ENCODE measurements around the gene NPHP1.
"Not testable (repeated sequence)": the region's sequence is repeated elsewhere in the genome, so short reads cannot be mapped to it uniquely, and the experiment has no call there.

Gene NPHP1

GRCh38 chr2:110120171-110121051 is 84.4 kb downstream of the NPHP1 start:
- no peaks in the 10 kb centered on the region for H3K9me3 ChIP-seq (ENCODE audit: control insufficient read depth, low read length)
- H3K27me3 ChIP-seq (ENCODE audit: control insufficient read depth, insufficient read depth, low read length, poor library complexity, severe bottlenecking) = peaks cover 23% of the 10 kb centered on the region
- no peaks in the 10 kb centered on the region for H3K36me3 ChIP-seq (ENCODE audit: control insufficient read depth, insufficient read depth, low read length)
- H3K4me3 ChIP-seq (ENCODE audit: insufficient read depth, low read depth, low read length) = no peak overlapping the region
- WGBS, 2 experiments = 86 to 88% methylated on average over 11 of the region's 11 CpGs
- no peak overlapping the region for H3K27ac ChIP-seq (ENCODE audit: insufficient read depth, low read depth, low read length, poor library complexity, severe bottlenecking)
- no peaks in the 10 kb centered on the region for H3K4me1 ChIP-seq (ENCODE audit: control insufficient read depth, insufficient read depth, low read length)

DNA sequence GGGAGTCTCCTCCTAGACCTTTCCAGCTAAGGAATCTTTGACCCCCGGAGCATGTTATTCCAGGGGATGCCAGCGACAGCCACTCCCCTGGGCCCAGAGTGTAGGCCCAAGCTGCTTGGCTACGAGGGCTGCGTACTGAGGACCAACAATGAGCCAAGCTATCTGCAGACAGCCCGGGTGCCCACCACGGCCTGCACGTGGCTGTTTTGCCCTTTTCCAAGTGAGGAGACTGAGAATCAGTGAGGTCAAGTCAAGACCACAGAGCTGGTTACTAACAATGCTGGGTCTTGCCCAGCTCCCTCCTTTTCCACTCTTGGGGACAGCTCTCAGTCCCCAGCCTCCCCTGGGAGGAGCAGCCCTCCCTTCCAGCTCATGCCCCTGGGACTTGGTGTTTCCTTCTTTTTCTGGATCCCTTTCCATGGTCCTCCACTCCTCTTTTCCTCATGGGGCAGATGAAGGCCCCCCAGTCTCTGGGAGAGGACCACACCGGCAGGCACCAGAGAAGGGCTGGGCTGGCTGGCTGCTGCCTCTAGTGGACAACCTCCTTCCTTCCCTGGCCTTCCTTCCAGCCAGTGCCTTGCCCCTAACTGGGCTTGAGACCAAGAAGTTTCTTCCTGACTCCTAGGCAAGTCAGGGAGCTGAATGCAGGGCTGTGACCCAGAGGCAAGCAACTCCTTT is 88.6 kb downstream of the NPHP1 start:
- H3K27me3 ChIP-seq (ENCODE audit: control insufficient read depth, insufficient read depth, low read length, poor library complexity, severe bottlenecking) = peaks cover 43% of the 10 kb centered on the region
- H3K36me3 ChIP-seq (ENCODE audit: control insufficient read depth, insufficient read depth, low read length) = no peaks in the 10 kb centered on the region
- no peaks in the 10 kb centered on the region for H3K4me1 ChIP-seq (ENCODE audit: control insufficient read depth, insufficient read depth, low read length)
- no peak overlapping the region for H3K4me3 ChIP-seq (ENCODE audit: insufficient read depth, low read depth, low read length)
- H3K27ac ChIP-seq (ENCODE audit: insufficient read depth, low read depth, low read length, poor library complexity, severe bottlenecking) = no peak overlapping the region
- H3K9me3 ChIP-seq (ENCODE audit: control insufficient read depth, low read length) = no peaks in the 10 kb centered on the region
- 23 to 24% methylated on average over 8 of the region's 8 CpGs for WGBS, 2 experiments

DNA sequence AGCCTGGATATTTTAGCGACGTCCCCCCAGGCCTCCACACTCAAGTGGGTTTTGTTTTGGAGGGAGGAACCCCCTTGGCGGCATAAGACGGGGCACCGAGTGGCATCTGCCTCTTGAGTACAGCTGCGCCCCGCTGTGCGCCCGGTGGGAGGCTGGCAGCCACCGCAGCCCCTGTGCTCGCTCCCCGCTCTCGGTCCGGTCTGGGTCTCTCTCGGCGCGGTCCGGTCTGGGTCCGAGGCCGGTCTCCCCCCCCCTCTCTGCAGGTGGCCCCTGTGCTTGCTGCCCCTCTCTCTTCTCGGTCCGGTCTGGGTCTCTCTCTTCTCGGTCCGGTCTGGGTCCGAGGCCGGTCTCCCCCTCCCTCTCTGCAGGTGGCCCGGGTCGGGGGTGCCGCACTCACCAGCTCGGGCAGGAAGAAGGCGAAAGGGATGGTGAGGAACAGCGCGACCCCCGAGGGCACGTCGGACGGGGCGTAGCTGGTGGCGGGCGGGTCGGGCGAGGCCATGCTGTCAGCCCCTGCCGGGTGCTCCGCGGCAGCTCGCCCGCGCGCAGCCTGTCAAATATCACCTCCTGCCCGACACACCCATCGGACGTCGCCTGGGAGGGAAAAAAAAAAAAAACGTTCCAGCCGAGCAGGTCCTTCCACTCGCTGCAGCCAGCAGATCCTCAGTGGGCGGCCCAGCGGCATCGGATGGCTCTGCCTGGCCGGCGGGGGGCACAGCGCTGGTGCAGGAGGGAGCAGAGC is 89.4 kb downstream of the NPHP1 start, which contains the start of gene MALL:
Gene MALL (minus strand): TSS at position 532 of the 742 bp plus-strand sequence. CDS start 30 bp downstream, at position 502.
- 5 to 6% methylated on average over 62 of the region's 62 CpGs for WGBS, 2 experiments
- Histone ChIP-seq H3K9me3 (ENCODE audit: control insufficient read depth, low read length) (no peaks in the 10 kb centered on the region), H3K36me3 (ENCODE audit: control insufficient read depth, insufficient read depth, low read length) (no peaks in the 10 kb centered on the region), H3K27ac (ENCODE audit: insufficient read depth, low read depth, low read length, poor library complexity, severe bottlenecking) (no peak within 1 kb of the TSS), H3K4me3 (ENCODE audit: insufficient read depth, low read depth, low read length) (peak within 1 kb of the TSS; percentile 26), H3K27me3 (ENCODE audit: control insufficient read depth, insufficient read depth, low read length, poor library complexity, severe bottlenecking) (peaks cover 43% of the 10 kb centered on the region), H3K4me1 (ENCODE audit: control insufficient read depth, insufficient read depth, low read length) (no peaks in the 10 kb centered on the region)

GRCh38 chr2:110114831-110115255 is 90.0 kb downstream of the NPHP1 start:
- no peak overlapping the region for H3K4me3 ChIP-seq (ENCODE audit: insufficient read depth, low read depth, low read length)
- WGBS, 2 experiments = 82 to 85% methylated on average over 14 of the region's 14 CpGs
- no peaks in the 10 kb centered on the region for H3K4me1 ChIP-seq (ENCODE audit: control insufficient read depth, insufficient read depth, low read length)

GRCh38 chr2:110113961-110114591 is 90.7 kb downstream of the NPHP1 start:
- 89 to 91% methylated on average over 8 of the region's 8 CpGs for WGBS, 2 experiments
- Histone ChIP-seq H3K4me1 (ENCODE audit: control insufficient read depth, insufficient read depth, low read length) (no peaks in the 10 kb centered on the region), H3K27me3 (ENCODE audit: control insufficient read depth, insufficient read depth, low read length, poor library complexity, severe bottlenecking) (peaks cover 43% of the 10 kb centered on the region), H3K9me3 (ENCODE audit: control insufficient read depth, low read length) (no peaks in the 10 kb centered on the region), H3K27ac (ENCODE audit: insufficient read depth, low read depth, low read length, poor library complexity, severe bottlenecking) (no peak overlapping the region), H3K4me3 (ENCODE audit: insufficient read depth, low read depth, low read length) (no peak overlapping the region), H3K36me3 (ENCODE audit: control insufficient read depth, insufficient read depth, low read length) (no peaks in the 10 kb centered on the region)

More at GRCh38 chr2:110114831-110115255, 90.0 kb downstream of the NPHP1 start:
- Histone ChIP-seq H3K27me3 (ENCODE audit: control insufficient read depth, insufficient read depth, low read length, poor library complexity, severe bottlenecking) (peaks cover 43% of the 10 kb centered on the region), H3K9me3 (ENCODE audit: control insufficient read depth, low read length) (no peaks in the 10 kb centered on the region), H3K36me3 (ENCODE audit: control insufficient read depth, insufficient read depth, low read length) (no peaks in the 10 kb centered on the region), H3K27ac (ENCODE audit: insufficient read depth, low read depth, low read length, poor library complexity, severe bottlenecking) (no peak overlapping the region)

DNA sequence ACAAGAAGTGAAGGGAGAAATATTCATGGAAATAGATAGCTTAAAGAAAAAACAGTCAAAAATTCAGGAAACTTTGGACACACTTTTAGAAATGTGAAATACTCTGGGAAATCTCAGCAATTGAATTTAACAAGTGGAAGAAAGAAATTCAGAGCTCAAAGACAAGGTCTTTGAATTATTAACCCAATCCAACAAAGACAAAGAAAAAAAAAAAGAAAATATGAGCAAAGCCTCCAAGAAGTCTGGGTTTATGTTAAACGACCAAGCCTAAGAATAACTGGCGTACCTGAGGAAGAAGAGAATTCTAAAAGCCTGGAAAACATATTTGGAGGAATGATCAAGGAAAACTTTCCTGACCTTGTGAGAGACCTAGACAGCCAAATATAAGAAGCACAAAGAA is 96.5 kb downstream of the NPHP1 start:
- H3K9me3 ChIP-seq (ENCODE audit: control insufficient read depth, low read length); H3K4me3 ChIP-seq (ENCODE audit: insufficient read depth, low read depth, low read length); H3K4me1 ChIP-seq (ENCODE audit: control insufficient read depth, insufficient read depth, low read length); H3K27ac ChIP-seq (ENCODE audit: insufficient read depth, low read depth, low read length, poor library complexity, severe bottlenecking); H3K36me3 ChIP-seq (ENCODE audit: control insufficient read depth, insufficient read depth, low read length); H3K27me3 ChIP-seq (ENCODE audit: control insufficient read depth, insufficient read depth, low read length, poor library complexity, severe bottlenecking): not testable (repeated sequence)
- 67 to 78% methylated on average over 2 of the region's 2 CpGs for WGBS, 2 experiments

GRCh38 chr2:110107092-110108079 is 97.4 kb downstream of the NPHP1 start:
- no peak overlapping the region for H3K4me3 ChIP-seq (ENCODE audit: insufficient read depth, low read depth, low read length)
- no peaks in the 10 kb centered on the region for H3K9me3 ChIP-seq (ENCODE audit: control insufficient read depth, low read length)
- 90 to 92% methylated on average over 3 of the region's 3 CpGs for WGBS, 2 experiments
- H3K27me3 ChIP-seq (ENCODE audit: control insufficient read depth, insufficient read depth, low read length, poor library complexity, severe bottlenecking) = no peaks in the 10 kb centered on the region
- H3K36me3 ChIP-seq (ENCODE audit: control insufficient read depth, insufficient read depth, low read length) = no peaks in the 10 kb centered on the region
- H3K4me1 ChIP-seq (ENCODE audit: control insufficient read depth, insufficient read depth, low read length) = no peaks in the 10 kb centered on the region
- H3K27ac ChIP-seq (ENCODE audit: insufficient read depth, low read depth, low read length, poor library complexity, severe bottlenecking) = no peak overlapping the region

DNA sequence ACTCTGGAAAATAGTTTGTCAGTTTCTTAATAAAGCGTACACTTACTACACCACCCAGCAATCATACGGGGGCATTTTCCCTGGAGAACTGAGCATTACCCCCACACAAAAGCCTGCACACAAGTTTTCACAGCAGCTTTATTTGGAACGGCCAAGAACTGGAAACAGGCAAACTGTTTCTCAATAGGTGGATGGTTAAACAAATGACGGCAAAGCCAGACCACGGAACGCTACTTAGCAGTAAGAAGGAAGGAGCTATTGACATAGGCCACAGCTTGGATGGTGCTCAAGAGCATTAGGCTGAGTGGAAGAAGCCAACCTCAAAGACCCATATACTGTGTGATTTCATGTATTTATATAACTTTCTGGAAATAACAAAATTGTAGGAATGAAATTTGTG is 98.2 kb downstream of the NPHP1 start:
- no peaks in the 10 kb centered on the region for H3K9me3 ChIP-seq (ENCODE audit: control insufficient read depth, low read length)
- H3K4me1 ChIP-seq (ENCODE audit: control insufficient read depth, insufficient read depth, low read length) = no peaks in the 10 kb centered on the region
- H3K4me3 ChIP-seq (ENCODE audit: insufficient read depth, low read depth, low read length) = no peak overlapping the region
- no peak overlapping the region for H3K27ac ChIP-seq (ENCODE audit: insufficient read depth, low read depth, low read length, poor library complexity, severe bottlenecking)
- H3K36me3 ChIP-seq (ENCODE audit: control insufficient read depth, insufficient read depth, low read length) = no peaks in the 10 kb centered on the region
- H3K27me3 ChIP-seq (ENCODE audit: control insufficient read depth, insufficient read depth, low read length, poor library complexity, severe bottlenecking) = no peaks in the 10 kb centered on the region
- 93 to 95% methylated on average over 6 of the region's 6 CpGs for WGBS, 2 experiments

Data from ectodermal cell (in vitro differentiated cells).